ENCODE measurements around the gene NYAP1. TPM values are rescaled to one million over a fixed set of nuclear protein-coding genes. Genes with fewer than 3 reads are reported as not detected.

Gene NYAP1
- total RNA-seq, 2 experiments from 2014 or later, result 0.13 to 0.15 TPM

DNA sequence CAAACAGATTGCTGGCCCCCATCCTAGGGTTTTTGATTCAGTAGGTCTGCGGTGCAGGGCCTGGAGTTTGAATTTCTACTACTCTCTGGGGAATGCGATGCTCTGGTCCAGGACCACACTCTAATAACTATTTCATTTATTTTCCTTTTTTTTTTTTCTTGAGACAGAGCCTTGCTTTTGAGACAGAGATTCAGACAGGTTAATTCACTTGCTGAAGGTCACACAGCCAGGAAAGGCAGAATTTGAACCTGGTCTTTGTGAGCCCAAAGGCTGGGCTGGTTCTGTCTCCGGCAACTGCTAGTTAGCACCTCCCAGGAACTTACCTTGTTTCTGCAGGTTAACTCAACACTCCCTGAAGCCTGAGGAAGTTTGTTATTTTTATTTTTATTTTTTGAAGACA is 31.2 kb upstream of the NYAP1 start:
- POLR2A ChIA-PET, result interaction anchor here (0.6 kb wide), 1 partner anchor 301 kb away, joined by 6 read pairs; no protein-coding TSS in a partner anchor

DNA sequence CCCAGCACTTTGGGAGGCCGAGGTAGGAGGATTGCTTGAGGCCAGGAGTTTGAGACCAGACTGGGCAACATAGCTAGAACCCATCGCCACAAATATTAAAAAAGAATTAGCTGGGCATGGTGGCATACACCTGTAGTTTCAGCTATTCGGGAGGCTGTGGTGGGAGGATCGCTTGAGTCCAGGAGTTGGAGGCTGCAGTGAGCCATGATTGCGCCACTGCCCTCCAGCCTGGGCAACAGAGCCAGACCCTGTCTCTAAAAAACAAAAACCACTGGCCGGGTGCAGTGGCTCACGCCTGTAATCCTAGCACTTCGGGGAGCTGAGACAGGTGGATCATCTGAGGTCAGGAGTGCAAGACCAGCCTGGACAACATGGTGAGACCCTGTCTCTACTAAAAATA is 29.9 kb upstream of the NYAP1 start:
- CTCF ChIA-PET, result interaction anchor here (1.2 kb wide), 1 partner anchor 106 kb away, joined by 5 read pairs; no protein-coding TSS in a partner anchor
- POLR2A ChIA-PET, result interaction anchor here (1.0 to 1.1 kb wide), 2 partner anchors 11 to 19 kb away, joined by 3 read pairs; no protein-coding TSS in a partner anchor

More for the DNA sequence above, 31.2 kb upstream of the NYAP1 start:
- CTCF ChIA-PET, result interaction anchor here (0.6 kb wide), 1 partner anchor 273 kb away, joined by 3 read pairs; no protein-coding TSS in a partner anchor

GRCh38 chr7:100455206-100455605 is 28.5 kb upstream of the NYAP1 start:
- CTCF ChIA-PET, result interaction anchor here (0.9 to 1.2 kb wide), 3 partner anchors 14 to 20 kb away, joined by 3 to 4 read pairs (median 4); no protein-coding TSS in a partner anchor
- POLR2A ChIA-PET, result no interaction called here

GRCh38 chr7:100456562-100456961 is 27.2 kb upstream of the NYAP1 start:
- ChIA-PET POLR2A (no interaction called here), CTCF (interaction anchor here (1.1 to 1.2 kb wide), 2 partner anchors 13 to 21 kb away, joined by 3 to 4 read pairs; no protein-coding TSS in a partner anchor)

DNA sequence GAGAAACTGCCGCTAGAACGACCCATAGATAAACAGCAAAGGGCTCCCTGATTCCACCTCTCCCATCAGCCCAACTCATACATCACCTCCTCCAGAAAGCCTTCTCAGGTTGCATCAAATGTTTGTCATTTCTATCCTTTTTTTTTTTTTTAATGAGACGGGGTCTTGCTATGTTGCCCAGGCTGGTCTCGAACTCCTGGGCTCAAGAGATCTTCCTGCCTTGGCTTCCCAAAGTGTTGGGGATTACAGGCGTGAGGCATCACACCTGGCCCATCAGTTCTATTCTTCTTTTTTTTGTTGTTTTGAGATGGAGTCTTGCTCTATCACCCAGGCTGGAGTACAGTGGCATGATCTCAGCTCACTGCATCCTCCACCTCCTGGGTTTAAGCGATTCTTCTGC is 26.7 kb upstream of the NYAP1 start:
- ChIA-PET POLR2A (no interaction called here), CTCF (no interaction called here)

GRCh38 chr7:100464210-100464660 is 19.5 kb upstream of the NYAP1 start, which contains the start of gene SPACDR:
TSS of gene SPACDR (minus strand) at chr7:100464260. CDS start at chr7:100464025, 235 bp downstream.
- CTCF ChIA-PET, result interaction anchor here (1.4 kb wide), 1 partner anchor 14 kb away, joined by 3 read pairs; no protein-coding TSS in a partner anchor
- POLR2A ChIA-PET, result no interaction called here

DNA sequence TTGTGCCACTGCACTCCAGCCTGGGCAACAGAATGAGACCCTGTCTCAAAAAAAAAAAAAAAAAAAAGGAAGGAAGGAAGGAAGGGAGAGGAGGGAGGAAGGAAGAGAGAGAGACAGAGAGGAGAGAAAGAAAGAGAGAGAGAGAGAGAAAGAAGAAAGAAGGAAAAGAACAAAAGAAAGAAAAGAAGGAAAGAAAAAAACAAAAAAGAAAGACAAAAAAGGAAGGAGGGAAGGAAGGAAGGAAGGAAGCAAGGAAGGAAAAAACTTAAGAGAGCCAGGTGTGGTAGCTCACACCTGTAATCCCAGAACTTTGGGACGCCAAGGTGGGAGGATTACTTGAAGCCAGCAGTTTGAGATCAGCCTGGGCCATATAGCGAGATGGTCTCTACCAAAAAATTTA is 18.9 kb upstream of the NYAP1 start:
- ChIA-PET CTCF (interaction anchor here (0.7 to 0.8 kb wide), 2 partner anchors 57 to 280 kb away, joined by 3 read pairs; no protein-coding TSS in a partner anchor), POLR2A (interaction anchor here (0.8 kb wide), 1 partner anchor 11 kb away, joined by 3 read pairs; no protein-coding TSS in a partner anchor)

DNA sequence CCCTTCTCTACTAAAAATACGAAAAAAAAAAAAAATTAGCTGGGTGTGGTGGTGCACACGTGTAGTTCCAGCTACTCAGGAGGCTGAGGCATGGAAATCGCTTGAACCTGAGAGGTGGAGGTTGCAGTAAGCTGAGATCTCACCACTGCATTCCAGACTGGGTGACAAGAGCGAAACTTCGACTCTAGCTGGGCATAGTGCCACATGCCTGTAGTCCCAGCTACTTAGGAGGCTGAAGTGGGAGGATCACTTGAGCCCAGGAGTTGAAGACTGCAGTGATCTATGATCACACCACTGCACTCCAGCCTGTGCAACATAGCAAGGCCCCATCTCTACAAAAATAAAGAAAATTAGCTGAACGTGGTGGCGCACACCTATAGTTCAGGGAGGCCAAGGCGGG is 18.4 kb upstream of the NYAP1 start:
- POLR2A ChIA-PET, result interaction anchor here (0.8 to 1.0 kb wide), 3 partner anchors 12 to 26 kb away, joined by 3 to 4 read pairs (median 4); partner anchors contain the start of gene TSC22D4
- CTCF ChIA-PET, result interaction anchor here (0.7 to 0.8 kb wide), 2 partner anchors 58 to 279 kb away, joined by 3 read pairs; no protein-coding TSS in a partner anchor

DNA sequence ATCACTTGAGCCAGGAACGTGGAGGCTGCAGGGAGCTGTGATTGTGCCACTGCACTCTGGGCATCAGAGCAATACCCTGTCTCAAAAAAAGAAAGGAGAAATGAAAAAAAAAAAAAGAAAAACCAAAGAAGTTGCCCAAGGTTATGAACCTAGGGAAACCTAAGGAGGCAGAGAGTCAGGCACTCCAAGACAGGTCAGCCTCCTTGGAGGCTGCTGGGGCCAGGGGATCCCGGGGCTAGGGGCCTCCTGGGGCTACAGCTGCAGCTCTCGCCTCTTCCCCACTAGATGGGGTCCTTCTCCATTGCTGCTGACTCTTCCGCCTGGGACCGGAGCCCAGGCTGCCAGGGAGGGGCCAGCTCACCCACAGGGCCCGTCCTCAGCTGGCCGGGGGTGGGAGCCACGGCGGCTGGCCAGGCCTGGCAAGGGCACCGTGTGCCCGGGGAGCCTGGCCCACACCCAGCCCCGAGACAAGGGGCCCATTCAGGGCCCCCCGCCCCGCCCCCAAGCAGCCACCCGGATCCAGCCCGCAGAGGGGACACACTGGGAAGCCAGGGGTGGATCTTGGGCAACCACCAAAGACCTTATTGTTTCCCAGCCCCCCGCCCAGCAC is 17.9 kb upstream of the NYAP1 start:
- ChIA-PET POLR2A (interaction anchor here (0.8 to 1.0 kb wide), 3 partner anchors 12 to 27 kb away, joined by 3 to 4 read pairs (median 4); partner anchors contain the start of gene TSC22D4), CTCF (interaction anchor here (0.8 kb wide), 1 partner anchor 58 kb away, joined by 3 read pairs; no protein-coding TSS in a partner anchor)

DNA sequence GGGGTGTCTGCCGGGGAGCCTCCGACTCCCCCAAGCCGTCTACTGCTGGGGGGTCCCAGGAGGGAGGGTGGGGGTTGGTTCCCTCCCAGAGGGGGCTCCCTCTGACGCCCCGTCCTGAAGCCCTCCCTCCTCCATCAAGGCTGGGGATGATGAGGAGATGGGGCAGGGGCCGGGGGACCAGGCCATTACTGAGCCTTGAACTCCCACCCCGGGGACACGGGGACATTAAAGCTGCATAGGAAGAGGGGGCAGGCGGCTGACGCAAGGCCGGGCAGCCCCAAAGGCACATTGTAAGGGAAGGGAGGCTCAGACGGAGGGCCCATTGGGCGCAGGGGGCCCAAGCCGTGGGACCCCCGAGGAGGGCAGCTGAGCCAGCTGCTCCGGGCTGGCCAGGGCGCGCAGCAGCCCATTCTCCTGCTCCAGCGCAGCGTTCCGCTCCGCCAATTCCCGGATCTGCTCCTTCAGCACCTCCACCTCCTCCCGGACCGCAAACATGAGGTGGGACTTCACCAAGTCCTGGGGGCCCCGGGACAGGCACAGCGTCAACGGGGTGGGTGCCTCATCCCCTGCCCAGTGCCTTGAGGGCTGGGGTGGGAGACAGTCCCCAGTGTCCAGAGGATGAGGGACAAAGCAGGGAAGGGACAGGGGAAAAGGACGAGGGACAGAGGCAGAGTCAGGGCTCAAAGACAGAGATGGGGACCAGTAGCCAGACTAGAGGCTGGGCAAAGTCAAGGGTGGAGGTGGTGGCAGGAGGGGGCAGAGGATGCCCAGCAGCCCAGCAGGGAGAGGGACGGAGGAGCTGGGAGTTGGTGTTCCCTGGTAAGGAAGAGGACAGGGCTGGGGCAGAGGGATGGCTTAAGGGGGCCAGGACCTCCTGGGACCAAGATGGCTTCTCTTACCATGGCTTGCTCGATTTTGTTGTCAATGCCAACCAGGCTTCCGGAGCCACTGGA is 16.8 kb upstream of the NYAP1 start:
- CTCF ChIA-PET, result interaction anchor here (1.0 kb wide), 1 partner anchor 10 kb away, joined by 4 read pairs; no protein-coding TSS in a partner anchor
- POLR2A ChIA-PET, result interaction anchor here (0.6 kb wide), 1 partner anchor 88 kb away, joined by 8 read pairs; no protein-coding TSS in a partner anchor

DNA sequence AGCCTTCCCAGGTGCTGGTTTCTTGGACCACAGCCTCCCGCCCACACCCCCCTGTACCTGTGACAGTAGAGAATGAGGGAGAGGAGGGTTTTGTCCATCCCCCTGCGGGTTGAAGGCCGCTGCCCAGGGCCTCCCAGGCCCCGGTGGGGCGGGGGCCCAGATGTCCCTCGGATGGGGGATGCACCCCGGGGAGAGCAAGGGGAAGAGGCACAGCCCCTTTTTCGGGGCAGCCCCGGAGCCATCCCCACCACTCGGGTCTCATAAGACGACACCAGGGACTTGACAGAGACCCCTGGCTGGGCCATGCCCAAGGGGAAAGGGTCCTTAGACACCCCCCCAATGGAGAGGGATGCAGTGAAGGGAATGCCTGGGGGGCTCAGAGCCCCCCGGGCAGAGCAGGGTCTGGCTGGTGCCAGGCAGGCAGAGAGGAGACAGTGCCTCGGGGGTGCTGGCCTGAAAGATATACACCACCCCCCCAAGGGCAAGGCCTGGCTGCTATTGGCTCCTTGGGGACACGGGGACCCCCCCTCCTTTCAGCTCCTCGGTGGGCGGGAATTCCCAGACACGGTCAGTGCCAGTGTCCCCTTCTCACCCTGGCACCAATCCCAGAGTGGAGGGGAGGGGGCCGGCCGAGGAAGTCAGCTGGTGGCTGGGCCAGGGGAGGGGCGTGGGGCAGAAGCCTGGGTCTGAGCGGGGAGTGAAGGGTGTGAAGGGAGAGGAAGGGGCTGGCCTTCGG is 15.9 kb upstream of the NYAP1 start:
- ChIA-PET POLR2A (no interaction called here), CTCF (interaction anchor here (1.0 to 2.9 kb wide), 4 partner anchors 9 to 81 kb away, joined by 3 to 23 read pairs (median 7); partner anchors contain the start of gene NYAP1)

- POLR2A ChIA-PET, result interaction anchor here (0.7 to 1.0 kb wide), 2 partner anchors 85 to 405 kb away, joined by 3 read pairs; partner anchors contain the start of gene SRRT
Observed at GRCh38 chr7:100469227-100470044, 14.3 kb upstream of the NYAP1 start.

DNA sequence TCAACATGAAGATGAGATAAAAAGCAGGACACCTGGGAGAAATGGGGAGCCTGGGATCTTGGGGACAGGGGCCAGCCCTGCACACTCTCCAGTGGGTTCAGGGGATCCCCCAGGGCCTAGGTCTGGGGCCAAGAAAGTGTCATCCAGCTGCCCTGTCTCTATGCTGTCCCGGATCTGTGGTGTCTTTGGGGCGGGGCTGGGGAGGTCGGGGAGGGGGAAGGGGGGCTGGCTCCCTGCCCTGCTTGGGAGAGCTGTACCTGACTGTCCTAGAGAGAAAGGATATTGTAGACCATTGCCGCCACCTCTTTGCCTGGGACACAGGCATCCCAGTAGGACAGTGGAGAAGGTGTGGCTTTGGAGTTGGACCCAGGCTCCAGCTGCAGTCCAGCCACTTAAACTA is 12.7 kb upstream of the NYAP1 start:
- ChIA-PET POLR2A (no interaction called here), CTCF (no interaction called here)

More at GRCh38 chr7:100469227-100470044, 14.3 kb upstream of the NYAP1 start:
- CTCF ChIA-PET, result interaction anchor here (0.6 to 2.9 kb wide), 23 partner anchors 9 to 644 kb away, joined by 3 to 23 read pairs (median 4); partner anchors contain the start of genes FBXO24, LRCH4, NYAP1 and TSC22D4

DNA sequence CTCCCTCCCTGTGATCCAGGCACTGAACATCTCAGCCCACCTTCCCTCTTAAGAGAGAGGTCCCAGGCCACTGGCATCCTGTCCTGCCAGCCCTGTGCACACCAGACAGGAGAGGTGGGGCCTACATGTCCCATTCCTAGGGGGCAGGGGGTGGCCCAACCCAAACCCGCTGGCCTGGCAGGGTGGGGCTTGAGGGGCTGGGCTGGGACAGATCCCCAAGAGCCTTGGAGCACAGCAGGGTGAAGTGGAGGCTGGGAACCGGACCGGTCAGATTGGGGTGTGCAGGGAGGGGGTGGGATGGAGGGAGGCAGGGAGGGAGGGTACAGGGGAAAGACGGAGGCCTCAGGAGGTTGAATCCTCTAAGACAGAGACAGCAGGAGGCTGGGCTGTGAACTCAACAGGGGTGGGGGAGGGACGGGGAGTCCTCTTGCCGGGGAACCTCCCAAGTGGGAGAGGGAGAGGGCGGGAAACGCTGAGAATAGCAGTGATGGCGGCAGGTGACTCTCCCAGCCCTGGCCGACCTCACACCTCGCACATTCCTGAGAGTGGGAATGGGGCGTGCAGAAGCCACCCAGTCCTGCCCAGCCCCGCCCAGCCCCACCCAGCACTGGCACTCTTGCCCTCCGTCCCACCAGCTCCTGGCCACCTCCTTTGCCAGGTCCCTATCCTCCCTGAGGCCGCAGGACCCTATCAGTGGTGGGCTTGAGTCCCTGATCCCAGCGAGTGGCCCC is 11.4 kb upstream of the NYAP1 start:
- CTCF ChIA-PET, result interaction anchor here (1.4 to 6.0 kb wide), 2 partner anchors 88 to 93 kb away, joined by 3 to 46 read pairs; no protein-coding TSS in a partner anchor
- POLR2A ChIA-PET, result no interaction called here

GRCh38 chr7:100472854-100473499 is 10.8 kb upstream of the NYAP1 start:
- ChIA-PET POLR2A (no interaction called here), CTCF (interaction anchor here (1.1 to 6.0 kb wide), 3 partner anchors 88 to 96 kb away, joined by 3 to 46 read pairs (median 3); no protein-coding TSS in a partner anchor)

DNA sequence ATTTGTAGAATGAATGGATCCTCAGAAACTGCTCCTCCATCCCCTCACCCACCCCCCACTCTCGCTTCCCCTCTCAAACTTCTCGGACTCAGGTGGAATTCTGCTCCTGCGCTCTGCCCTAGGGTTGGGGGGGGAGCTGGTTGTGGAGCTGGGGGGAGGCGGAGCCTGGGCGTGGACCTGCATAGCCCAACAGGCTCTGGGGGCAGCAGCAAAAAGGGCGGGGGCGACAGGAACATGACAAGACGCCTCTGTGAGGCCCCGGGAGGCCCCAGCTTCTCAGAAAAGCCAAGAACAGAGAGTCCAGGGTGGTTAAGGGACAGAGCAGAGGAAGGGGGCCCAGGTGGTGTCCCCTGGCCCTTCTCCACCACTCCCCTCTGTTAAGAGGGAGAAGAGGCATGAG is 8.2 kb upstream of the NYAP1 start:
- ChIA-PET CTCF (interaction anchor here (0.9 to 6.0 kb wide), 3 partner anchors 8 to 85 kb away, joined by 3 to 46 read pairs (median 4); no protein-coding TSS in a partner anchor), POLR2A (interaction anchor here (0.7 kb wide), 1 partner anchor 47 kb away, joined by 3 read pairs; no protein-coding TSS in a partner anchor)
